ENCODE data around the gene JAG2.

Gene JAG2

GRCh38 chr14:105203057-105203531 is 34.5 kb upstream of the JAG2 start:
- DNase-seq (ENCODE audit: low read depth): no peak

- DNase-seq (ENCODE audit: low read depth): no peak
Measured at GRCh38 chr14:105201925-105202513, 33.4 kb upstream of the JAG2 start.

GRCh38 chr14:105201156-105201924 is 32.8 kb upstream of the JAG2 start:
- DNase-seq (ENCODE audit: low read depth): no peak

GRCh38 chr14:105200641-105201040 is 32.1 kb upstream of the JAG2 start:
- no peak for DNase-seq (ENCODE audit: low read depth)

- DNase-seq (ENCODE audit: low read depth): no peak
Measured at GRCh38 chr14:105200074-105200473, 31.5 kb upstream of the JAG2 start.

- DNase-seq (ENCODE audit: low read depth): no peak
Measured at GRCh38 chr14:105199093-105199492, 30.5 kb upstream of the JAG2 start.

- no peak for DNase-seq (ENCODE audit: low read depth)
Measured at GRCh38 chr14:105198588-105198987, 30.0 kb upstream of the JAG2 start.

- no peak for DNase-seq (ENCODE audit: low read depth)
Measured at GRCh38 chr14:105197211-105197641, 28.6 kb upstream of the JAG2 start.

- DNase-seq (ENCODE audit: low read depth): no peak
Measured at GRCh38 chr14:105196265-105196960, 27.8 kb upstream of the JAG2 start.

GRCh38 chr14:105195522-105196264 is 27.1 kb upstream of the JAG2 start:
- DNase-seq (ENCODE audit: low read depth): no peak

GRCh38 chr14:105195051-105195450 is 26.5 kb upstream of the JAG2 start:
- DNase-seq (ENCODE audit: low read depth): no peak

GRCh38 chr14:105193916-105194782 is 25.6 kb upstream of the JAG2 start:
- DNase-seq (ENCODE audit: low read depth): no peak

GRCh38 chr14:105192866-105193731 is 24.5 kb upstream of the JAG2 start:
- DNase-seq (ENCODE audit: low read depth): peak; percentile 28

- no peak for DNase-seq (ENCODE audit: low read depth)
Measured at GRCh38 chr14:105187935-105188524, 19.5 kb upstream of the JAG2 start.

GRCh38 chr14:105187116-105187515 is 18.5 kb upstream of the JAG2 start:
- no peak for DNase-seq (ENCODE audit: low read depth)

- no peak for DNase-seq (ENCODE audit: low read depth)
Measured at GRCh38 chr14:105185973-105186372, 17.4 kb upstream of the JAG2 start.

- DNase-seq (ENCODE audit: low read depth): no peak
Measured at GRCh38 chr14:105185001-105185400, 16.4 kb upstream of the JAG2 start.

GRCh38 chr14:105184461-105184860 is 15.9 kb upstream of the JAG2 start:
- no peak for DNase-seq (ENCODE audit: low read depth)

GRCh38 chr14:105182296-105183020 is 13.9 kb upstream of the JAG2 start:
- DNase-seq (ENCODE audit: low read depth): no peak
